ENCODE results near the gene CLUH.

DNA sequence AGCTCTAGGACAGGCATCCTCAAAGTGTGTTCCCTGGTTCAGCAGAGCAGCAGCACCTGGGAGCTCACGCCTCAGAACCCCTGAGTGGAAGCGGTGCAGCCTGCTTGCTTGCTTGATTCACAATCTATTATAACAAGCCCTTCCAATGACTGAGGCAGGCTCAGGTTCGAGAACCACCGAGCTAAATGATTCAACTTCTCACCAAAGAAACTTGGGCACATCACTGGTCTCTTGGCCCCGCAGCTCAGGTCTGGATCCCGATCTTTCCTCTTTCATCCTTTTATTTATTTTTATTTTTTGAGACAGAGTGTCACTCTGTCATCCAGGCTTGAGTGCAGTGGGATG, 24.5 kb downstream of the CLUH start:
- TF ChIP-seq, protein P1, sequence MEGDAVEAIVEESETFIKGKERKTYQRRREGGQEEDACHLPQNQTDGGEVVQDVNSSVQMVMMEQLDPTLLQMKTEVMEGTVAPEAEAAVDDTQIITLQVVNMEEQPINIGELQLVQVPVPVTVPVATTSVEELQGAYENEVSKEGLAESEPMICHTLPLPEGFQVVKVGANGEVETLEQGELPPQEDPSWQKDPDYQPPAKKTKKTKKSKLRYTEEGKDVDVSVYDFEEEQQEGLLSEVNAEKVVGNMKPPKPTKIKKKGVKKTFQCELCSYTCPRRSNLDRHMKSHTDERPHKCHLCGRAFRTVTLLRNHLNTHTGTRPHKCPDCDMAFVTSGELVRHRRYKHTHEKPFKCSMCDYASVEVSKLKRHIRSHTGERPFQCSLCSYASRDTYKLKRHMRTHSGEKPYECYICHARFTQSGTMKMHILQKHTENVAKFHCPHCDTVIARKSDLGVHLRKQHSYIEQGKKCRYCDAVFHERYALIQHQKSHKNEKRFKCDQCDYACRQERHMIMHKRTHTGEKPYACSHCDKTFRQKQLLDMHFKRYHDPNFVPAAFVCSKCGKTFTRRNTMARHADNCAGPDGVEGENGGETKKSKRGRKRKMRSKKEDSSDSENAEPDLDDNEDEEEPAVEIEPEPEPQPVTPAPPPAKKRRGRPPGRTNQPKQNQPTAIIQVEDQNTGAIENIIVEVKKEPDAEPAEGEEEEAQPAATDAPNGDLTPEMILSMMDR (IDR thresholded peaks at IDR 0.05 in 2 of 3, conservative IDR thresholded peaks at IDR 0.05 in 1 of 3; ENCODE audit: borderline replicate concordance in 1 of 3, insufficient read depth in 1 of 3, low read depth in 2 of 3, low read length in 2 of 3), result no peak
- no peak for TF ChIP-seq SP1 (IDR thresholded peaks at IDR 0.05; ENCODE audit: low read depth)
- no peak for TF ChIP-seq ELF1 (IDR thresholded peaks at IDR 0.05; ENCODE audit: borderline replicate concordance, low read depth)
- TF ChIP-seq POLR2A (IDR thresholded peaks at IDR 0.05; ENCODE audit: borderline replicate concordance, extremely low read depth, insufficient read depth, insufficient read length), result no peak
- TF ChIP-seq POLR2AphosphoS5 (IDR thresholded peaks at IDR 0.05; ENCODE audit: low read depth, low read length), result 0 out of 2 replicates have a peak, but pooled peaks have one; percentile 15
- no peak for TF ChIP-seq EZH2 (IDR thresholded peaks at IDR 0.05)
- TF ChIP-seq, protein P2, sequence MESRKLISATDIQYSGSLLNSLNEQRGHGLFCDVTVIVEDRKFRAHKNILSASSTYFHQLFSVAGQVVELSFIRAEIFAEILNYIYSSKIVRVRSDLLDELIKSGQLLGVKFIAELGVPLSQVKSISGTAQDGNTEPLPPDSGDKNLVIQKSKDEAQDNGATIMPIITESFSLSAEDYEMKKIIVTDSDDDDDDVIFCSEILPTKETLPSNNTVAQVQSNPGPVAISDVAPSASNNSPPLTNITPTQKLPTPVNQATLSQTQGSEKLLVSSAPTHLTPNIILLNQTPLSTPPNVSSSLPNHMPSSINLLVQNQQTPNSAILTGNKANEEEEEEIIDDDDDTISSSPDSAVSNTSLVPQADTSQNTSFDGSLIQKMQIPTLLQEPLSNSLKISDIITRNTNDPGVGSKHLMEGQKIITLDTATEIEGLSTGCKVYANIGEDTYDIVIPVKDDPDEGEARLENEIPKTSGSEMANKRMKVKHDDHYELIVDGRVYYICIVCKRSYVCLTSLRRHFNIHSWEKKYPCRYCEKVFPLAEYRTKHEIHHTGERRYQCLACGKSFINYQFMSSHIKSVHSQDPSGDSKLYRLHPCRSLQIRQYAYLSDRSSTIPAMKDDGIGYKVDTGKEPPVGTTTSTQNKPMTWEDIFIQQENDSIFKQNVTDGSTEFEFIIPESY (IDR thresholded peaks at IDR 0.05; ENCODE audit: extremely low read depth, insufficient replicate concordance, low read length), result no peak
- no peak for TF ChIP-seq MAX (IDR thresholded peaks at IDR 0.05)
- TF ChIP-seq SIN3A (IDR thresholded peaks at IDR 0.05; ENCODE audit: low read depth), result no peak
- TF ChIP-seq TCF7L2 (IDR thresholded peaks at IDR 0.05; ENCODE audit: borderline replicate concordance, extremely low read depth, insufficient read depth, insufficient read length), result no peak
- TF ChIP-seq ZNF274 (IDR thresholded peaks at IDR 0.05; ENCODE audit: low read depth, low read length), result no peak
- no peak for TF ChIP-seq EGR1 (IDR thresholded peaks at IDR 0.05; ENCODE audit: low read depth)
- TF ChIP-seq RAD21 (IDR thresholded peaks at IDR 0.05; ENCODE audit: low read depth), result no peak
- no peak for TF ChIP-seq CEBPB (IDR thresholded peaks at IDR 0.05; ENCODE audit: low read depth)

Measured in HCT116 (cell line).